HG03159 (cell line): ENCODE results near the gene SERTAD3.
"Not testable (repeated sequence)": the region's sequence is repeated elsewhere in the genome, so short reads cannot be mapped to it uniquely, and the experiment has no call there.

Experiments
- ATAC-seq: cut with Tn5 transposase; IDR thresholded peaks from one replicate; pipeline ENCODE4 v1.9.1; 2021; ENCODE audit warnings: mild to moderate bottlenecking, moderate library complexity; ENCODE audit not compliant: unreplicated experiment

SERTAD3 gene

GRCh38 chr19:40458597-40458974, 14.5 kb upstream of the SERTAD3 start:
- ATAC-seq: no peak

- no peak for ATAC-seq
Measured at GRCh38 chr19:40457953-40458596, 13.9 kb upstream of the SERTAD3 start.

- ATAC-seq: no peak
Measured at GRCh38 chr19:40457048-40457447, 12.9 kb upstream of the SERTAD3 start.

GRCh38 chr19:40453943-40454342, 9.8 kb upstream of the SERTAD3 start:
- not testable (repeated sequence) for ATAC-seq

GRCh38 chr19:40453151-40453735, 9.1 kb upstream of the SERTAD3 start:
- ATAC-seq: no peak

DNA sequence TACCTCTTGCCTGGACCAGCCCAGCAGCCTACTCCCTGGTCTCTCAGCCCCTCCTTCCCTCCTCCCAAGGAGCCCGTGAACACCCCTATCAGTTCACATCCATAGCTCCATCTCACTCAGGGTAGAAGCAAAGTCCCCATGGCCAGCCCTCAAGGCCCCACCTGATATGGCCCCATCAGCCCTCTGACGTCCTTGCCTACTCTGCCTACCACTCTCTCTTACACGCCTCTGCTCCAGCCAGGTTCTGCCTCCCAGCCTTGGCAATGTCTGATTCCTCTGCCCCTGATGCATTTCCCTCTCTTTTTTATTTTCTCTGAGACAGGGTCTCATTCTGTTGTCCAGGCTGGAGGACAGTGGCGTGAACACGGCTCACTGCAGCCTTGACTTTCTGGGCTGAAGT, 7.9 kb upstream of the SERTAD3 start:
- no peak for ATAC-seq

GRCh38 chr19:40450664-40451063, 6.5 kb upstream of the SERTAD3 start:
- no peak for ATAC-seq

DNA sequence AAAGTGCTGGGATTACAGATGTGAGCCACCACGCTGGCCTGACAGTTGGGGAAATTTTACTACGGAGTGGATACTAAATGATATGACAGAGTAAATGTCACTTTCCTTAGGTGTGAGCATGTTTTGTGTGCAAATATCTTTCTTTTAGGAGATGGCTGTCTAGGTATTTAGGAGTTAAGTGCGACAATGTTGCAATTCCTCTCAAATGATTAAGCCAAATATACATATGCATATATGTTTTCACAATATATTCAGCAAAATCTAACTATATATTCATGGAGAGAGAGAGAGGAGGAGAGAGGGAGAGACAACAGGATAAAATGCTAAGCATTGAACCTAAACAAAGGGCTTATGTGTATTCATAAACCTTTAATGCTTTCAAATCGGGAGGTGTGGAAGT, 5.4 kb upstream of the SERTAD3 start:
- no peak for ATAC-seq

GRCh38 chr19:40446263-40446784, 2.2 kb upstream of the SERTAD3 start:
- no peak for ATAC-seq

DNA sequence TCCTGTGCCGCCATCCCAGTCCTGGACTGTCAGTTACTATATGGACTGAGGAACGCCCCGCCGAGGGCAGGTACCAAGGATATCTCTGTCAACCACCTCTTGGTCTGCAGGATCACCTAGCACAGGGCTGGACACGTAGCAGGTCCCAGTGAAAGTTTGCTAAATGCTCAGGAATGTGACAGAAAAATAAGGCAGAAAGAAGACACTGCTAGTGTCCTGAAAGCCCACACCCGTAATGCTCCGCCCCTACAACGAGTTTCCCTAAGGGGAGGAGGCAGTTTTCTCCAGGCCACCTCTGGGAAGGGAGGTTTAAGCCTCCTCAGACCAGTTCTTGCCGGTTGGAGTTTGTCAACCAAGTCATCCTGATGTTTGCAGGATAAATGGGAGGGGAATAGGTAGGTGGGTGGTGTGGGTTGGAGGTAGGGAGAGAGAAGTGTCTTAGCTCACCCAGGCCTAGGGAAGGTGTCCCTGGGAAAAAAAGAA, 1.7 kb upstream of the SERTAD3 start:
- no peak for ATAC-seq

DNA sequence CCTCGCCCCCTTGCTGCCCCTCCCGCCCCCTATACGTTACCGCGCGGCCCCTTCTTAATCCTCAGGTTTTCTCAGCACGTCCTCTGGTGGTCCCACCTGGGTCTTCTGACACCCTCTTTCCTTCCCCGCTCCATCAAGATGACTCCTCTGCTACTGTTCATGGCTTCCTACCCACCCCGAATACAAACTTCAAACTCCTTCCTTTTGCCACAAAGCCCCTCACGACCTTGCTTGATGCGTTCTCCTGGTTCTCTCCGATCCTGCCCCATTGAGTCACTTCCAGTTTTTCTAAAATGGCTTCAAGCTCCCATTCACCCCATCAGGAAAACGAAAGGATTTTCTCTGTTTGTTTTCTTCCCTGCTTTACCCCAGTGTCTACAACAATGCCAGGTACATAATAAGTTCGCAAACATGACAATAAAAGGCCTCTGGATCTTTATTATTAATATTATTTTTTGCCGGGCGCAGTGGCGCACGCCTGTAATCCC, 734 bp upstream of the SERTAD3 start:
- ATAC-seq: no peak

GRCh38 chr19:40443131-40443999, 770 bp downstream of the SERTAD3 start:
- ATAC-seq: peak; percentile 70

GRCh38 chr19:40442328-40443130, 1.6 kb downstream of the SERTAD3 start:
- no peak for ATAC-seq

DNA sequence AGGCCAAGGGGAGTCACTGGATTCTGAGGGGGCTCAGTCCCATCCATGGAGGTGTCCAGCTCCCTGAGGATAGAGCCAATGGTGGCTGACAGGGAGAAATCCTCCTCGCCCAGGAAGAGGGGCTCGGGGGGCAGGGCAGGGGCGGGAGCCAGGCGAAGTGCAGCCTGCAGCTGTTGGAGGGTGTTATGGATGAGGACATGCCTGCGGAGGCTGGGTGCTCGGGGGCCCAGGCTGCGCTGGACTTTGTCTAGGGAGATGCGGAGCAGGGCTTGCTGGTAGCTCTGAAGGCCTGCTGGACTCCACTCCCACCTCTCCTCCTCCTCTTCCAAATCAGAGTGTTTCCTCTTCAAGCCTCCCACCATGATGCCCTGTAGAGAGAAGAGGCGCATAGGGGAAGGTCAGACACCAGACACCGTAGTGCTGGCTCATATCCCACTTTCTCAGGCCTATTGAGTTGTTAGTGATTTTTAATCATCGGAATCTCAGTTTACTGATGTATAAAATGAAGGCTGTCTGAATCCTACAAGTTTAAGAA, 2.3 kb downstream of the SERTAD3 start:
- ATAC-seq: no peak

DNA sequence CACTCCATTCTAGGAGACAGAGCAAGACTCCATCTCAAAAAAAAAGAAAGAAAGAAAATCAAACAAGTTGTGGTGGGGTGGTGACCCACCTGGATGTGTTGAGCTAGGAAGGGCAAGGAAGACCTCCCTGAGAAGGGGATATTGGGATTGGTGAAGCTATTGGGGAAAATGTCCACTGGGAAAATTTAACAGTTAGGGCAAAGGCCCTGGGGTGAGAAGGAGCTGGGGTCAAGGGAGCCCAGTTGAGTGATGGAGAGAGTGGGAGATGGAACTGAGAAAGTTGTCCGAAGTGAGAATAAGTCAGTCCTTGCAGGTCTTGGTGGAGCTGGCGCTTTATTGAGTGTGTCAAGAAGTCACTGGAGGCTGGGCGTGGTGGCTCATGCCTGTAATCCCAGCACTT, 5.9 kb downstream of the SERTAD3 start:
- no peak for ATAC-seq

GRCh38 chr19:40433391-40434216, 10.5 kb downstream of the SERTAD3 start:
- peak; percentile 63 for ATAC-seq

DNA sequence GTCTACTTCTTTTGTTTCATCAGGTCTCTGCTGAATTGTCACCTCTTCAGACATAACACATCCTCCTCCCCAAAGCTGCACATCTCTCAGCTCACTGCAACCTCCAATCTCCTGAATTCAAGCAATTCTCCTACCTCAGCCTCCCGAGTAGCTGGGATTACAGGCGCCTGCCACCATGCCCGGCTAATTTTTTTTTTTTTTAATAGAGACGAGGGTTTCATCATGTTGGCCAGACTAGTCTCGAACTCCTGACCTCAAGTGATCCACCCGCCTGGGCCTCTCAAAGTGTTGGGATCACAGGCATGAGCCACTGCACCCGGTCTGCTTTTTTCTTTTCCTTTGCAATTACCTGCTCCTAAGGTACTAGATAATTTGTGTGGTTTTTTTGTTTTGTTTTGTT, 11.4 kb downstream of the SERTAD3 start:
- not testable (repeated sequence) for ATAC-seq

DNA sequence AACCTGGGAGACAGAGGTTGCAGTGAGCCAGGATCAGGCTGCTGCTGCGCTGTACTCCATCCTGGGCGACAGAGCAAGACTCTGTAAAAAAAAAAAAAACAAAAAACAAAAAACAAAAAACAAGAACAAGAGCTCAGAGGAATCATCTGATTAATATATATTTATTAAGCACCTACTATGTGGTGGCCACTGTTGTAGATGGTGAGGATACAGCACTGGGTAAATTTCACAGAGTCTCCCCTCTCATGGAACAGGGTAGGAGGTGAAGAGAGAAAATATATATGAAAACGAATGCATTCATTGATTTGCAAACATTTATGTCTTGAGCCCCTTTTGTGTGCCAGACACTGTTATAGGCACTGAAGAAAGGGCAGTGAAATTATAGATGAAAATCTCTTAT, 12.4 kb downstream of the SERTAD3 start:
- no peak for ATAC-seq

DNA sequence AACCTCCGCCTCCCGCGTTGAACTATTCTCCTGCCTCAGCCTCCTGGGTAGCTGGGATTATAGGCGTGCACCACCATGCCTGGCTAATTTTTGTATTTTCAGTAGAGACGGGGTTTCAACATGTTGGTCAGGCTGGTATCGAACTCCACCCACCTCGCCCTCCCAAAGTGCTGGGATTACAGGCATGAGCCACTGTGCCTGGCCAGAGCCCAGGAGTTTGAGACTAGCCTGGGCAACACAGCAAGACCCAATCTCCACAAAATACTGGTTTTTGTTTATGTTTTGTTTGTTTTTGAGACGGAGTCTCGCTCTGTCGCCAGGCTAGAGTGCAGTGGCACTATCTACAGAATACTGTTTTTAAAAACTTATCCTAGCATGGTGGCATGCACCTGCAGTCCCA, 13.9 kb downstream of the SERTAD3 start:
- not testable (repeated sequence) for ATAC-seq
